D721Med (cell line): ENCODE measurements around the gene MACIR.
A peak's percentile ranks its signal among the peaks of the same experiment; 100 is the strongest.

ENCODE experiments used
- DNase-seq: peaks from one replicate; pipeline ENCODE4 v3.0.0; 2011; ENCODE audit warnings: low spot score; ENCODE audit not compliant: insufficient read length
- FAIRE-seq: peaks from 2 replicates; lab custom pipeline; 2011; peaks lifted over from hg19 to GRCh38; lab: Jason Lieb, UNC
- TF ChIP-seq, protein P1 (sequence below): IDR thresholded peaks from 2 replicates; pipeline ENCODE4 v1.5.1; 2012; ENCODE audit warnings: mild to moderate bottlenecking, control low read depth; ENCODE audit not compliant: insufficient read depth; ENCODE audit errors: missing control alignments

Gene MACIR

DNA sequence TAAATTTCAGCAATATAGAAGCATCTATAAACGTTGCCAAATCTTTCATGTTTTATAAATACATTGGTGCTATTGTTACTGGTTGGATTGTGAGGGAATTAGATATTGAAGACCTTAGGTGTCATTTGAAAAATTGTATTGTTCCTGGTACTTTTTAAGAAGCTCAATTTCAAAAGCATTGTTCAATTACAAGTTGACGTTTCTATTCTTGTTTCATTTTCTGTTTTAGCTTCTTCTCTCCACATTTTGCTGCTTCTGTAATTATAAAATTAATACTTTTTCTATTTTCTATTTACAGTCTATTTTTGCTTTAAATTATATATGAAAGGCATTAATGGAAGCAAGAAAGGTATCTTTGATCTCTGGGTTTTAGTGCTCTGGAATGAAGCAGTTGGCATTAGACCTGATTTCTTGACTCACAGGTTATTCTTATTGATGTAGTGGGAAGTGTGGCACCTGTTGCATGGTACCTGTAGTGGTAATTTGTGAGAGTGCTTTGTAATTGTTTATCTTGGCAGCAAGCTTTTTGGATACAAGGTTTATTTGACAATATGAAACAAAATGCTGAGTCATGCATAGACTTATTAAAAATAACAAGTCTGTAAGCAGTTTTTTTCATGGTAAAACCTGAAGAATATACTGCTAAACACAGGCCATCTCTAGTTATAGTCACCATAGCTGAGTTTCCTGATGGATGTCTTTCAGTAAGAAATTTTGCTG, 13.2 kb downstream of the MACIR start:
- TF ChIP-seq, protein P1, sequence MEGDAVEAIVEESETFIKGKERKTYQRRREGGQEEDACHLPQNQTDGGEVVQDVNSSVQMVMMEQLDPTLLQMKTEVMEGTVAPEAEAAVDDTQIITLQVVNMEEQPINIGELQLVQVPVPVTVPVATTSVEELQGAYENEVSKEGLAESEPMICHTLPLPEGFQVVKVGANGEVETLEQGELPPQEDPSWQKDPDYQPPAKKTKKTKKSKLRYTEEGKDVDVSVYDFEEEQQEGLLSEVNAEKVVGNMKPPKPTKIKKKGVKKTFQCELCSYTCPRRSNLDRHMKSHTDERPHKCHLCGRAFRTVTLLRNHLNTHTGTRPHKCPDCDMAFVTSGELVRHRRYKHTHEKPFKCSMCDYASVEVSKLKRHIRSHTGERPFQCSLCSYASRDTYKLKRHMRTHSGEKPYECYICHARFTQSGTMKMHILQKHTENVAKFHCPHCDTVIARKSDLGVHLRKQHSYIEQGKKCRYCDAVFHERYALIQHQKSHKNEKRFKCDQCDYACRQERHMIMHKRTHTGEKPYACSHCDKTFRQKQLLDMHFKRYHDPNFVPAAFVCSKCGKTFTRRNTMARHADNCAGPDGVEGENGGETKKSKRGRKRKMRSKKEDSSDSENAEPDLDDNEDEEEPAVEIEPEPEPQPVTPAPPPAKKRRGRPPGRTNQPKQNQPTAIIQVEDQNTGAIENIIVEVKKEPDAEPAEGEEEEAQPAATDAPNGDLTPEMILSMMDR, result no peak
- FAIRE-seq (peak; percentile 16), DNase-seq (no peak)

DNA sequence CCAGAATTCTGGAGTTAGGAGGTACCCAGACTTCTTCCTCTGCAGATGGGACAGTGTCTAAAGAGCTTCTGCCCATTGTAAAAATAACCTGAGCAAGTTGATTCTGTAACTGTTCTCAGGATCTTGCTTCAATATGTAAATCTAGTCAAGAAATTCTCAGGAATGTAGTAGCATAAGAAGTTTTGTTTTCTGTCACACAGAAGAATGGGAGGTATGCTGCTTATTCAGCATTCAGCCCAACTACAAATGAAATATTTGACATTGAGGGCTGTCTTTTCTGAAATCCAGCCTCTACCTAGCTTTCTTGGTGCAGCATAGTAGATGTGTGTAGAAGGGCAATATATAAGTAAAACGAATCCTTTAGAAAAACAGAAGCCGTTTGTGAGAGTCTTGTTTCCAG, 13.8 kb downstream of the MACIR start:
- no peak for FAIRE-seq
- TF ChIP-seq, protein P1, result no peak
- no peak for DNase-seq

DNA sequence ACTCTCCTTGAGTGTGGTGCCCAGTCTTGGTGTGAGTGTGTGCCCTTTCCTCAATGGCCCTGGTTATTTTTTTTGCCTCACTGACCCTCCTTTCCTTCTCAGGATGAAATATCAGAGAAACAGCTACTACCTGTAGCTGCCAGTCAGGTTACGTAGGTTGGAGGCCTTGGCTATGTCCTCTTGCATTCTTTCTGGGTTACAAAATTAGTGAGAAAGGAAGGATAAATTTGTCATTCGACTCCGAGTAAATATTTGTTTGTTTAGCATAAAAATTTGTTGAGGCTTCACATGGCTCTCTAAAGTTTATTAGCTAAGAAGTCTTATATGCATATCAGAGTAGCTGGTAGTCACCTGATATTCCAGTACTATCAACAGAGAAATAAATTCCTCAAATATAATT, 15.4 kb downstream of the MACIR start:
- FAIRE-seq (no peak), DNase-seq (no peak)
- TF ChIP-seq, protein P1, result no peak

DNA sequence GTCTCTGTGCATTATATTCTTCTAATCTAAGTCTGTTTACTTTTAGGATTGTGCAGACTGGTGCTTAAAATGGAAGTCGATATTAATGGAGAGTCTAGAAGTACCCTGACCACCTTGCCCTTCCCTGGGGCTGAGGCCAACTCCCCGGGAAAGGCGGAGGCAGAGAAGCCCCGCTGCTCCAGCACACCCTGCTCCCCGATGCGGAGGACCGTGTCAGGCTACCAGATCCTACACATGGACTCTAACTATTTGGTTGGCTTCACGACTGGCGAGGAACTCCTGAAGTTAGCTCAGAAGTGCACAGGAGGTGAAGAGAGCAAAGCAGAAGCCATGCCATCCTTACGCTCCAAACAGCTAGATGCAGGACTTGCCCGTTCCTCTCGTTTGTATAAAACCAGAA, 17.3 kb downstream of the MACIR start:
- TF ChIP-seq, protein P1, result no peak
- no peak for DNase-seq
- FAIRE-seq, result no peak

DNA sequence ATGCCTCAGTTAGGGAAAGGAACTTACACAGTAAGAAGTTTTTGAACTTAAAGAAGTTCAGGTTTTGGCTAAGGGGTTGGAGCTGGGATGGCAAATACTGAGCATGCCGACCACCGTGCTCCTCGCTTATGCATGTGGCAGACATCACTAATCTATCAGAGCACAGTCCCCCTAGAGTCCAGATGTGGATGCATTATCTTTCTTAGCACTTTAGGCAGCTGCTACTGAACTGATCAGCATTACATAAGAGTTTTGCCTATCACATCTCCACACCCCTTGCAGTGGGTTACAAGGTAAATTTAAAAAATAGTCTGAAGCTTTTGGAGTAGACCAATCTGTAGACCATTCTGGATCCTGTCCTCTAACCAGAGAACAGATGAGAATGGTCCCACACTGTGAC, 22.4 kb downstream of the MACIR start:
- DNase-seq (no peak), FAIRE-seq (no peak)
- TF ChIP-seq, protein P1, result no peak

DNA sequence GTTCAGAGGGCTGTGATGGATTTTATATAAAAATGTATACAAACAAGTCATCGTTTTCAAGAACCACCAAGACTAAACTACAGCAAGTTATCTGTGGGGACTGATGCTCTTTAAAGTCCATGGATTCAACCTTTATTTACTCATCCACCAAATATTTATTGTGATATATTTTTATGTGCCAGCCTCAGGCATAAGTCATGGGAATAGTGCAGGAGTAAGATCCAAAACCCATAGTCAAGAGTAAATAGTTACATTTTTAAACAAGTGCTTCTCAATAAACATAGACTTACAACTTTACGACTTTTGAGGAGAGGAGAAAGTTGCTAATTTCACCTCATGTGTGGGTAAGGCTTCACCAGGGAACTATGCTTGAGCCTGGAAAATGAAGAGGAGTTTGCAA, 24.6 kb downstream of the MACIR start:
- no peak for DNase-seq
- FAIRE-seq, result no peak
- TF ChIP-seq, protein P1, result no peak

DNA sequence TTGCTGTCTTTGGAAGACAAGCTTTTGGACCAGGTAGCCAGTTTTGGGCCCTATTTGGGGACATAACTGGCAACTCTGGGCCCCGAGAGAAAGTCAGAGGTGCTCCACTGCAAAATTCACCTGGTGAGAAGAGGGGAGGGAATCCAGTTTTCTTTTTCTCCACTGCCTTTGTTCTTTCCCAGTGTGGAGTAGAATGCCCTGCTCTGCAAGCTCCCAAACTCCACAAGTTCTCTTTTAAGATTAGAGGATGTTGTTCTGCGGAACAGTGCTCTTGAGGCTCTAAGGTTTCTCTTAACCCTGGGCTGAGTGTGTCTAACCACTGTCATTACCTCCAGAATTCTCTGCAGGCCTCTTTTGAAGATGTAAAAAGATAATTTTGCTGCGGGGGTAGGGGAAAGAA, 25.3 kb downstream of the MACIR start:
- no peak for DNase-seq
- FAIRE-seq, result no peak
- TF ChIP-seq, protein P1, result no peak
